Endothelial cell of umbilical vein (primary cell): ENCODE data around the gene TRPM8.

ENCODE experiments used
- CTCF ChIP-seq, 2 donors: IDR thresholded peaks; 1 replicate in 1 of 2; 2 replicates in 1 of 2; pipeline ENCODE4 v1.5.1; 2011; ENCODE audit warnings: low read length in 2 of 2, mild to moderate bottlenecking in 2 of 2, moderate library complexity in 2 of 2, control low read depth in 1 of 2, inconsistent platforms in 1 of 2, low read depth in 1 of 2; ENCODE audit not compliant: insufficient read depth in 1 of 2; ENCODE audit errors: extremely low read depth in 1 of 2
- EZH2 ChIP-seq: IDR thresholded peaks from 2 replicates; pipeline ENCODE4 v1.6.1; 2012; ENCODE audit warnings: borderline replicate concordance, low read depth, mild to moderate bottlenecking, moderate library complexity, low read length, inconsistent platforms; ENCODE audit not compliant: severe bottlenecking
- POLR2A ChIP-seq: IDR thresholded peaks from 2 replicates; pipeline ENCODE4 v1.6.1; 2012; ENCODE audit warnings: low read depth, mild to moderate bottlenecking, control low read depth, low read length
- POLR2AphosphoS5 ChIP-seq: IDR thresholded peaks from 2 replicates; pipeline ENCODE4 v1.6.1; 2012; ENCODE audit warnings: low read depth, mild to moderate bottlenecking, control low read depth, low read length, moderate library complexity; ENCODE audit not compliant: insufficient read depth

GRCh38 chr2:234027641-234028040 lies 110.5 kb downstream of the TRPM8 start:
- no peak for TF ChIP-seq POLR2AphosphoS5
- TF ChIP-seq CTCF (IDR thresholded peaks at IDR 0.05; ENCODE audit: extremely low read depth in 1 of 2, insufficient read depth in 1 of 2, low read depth in 1 of 2, low read length in 2 of 2), result no peak
- TF ChIP-seq POLR2A, result no peak
- TF ChIP-seq EZH2, result no peak
